HG02981 (cell line): Measurements from ENCODE around the gene KRT73.

ENCODE experiments used
- ATAC-seq: cut with Tn5 transposase; IDR thresholded peaks from one replicate; pipeline ENCODE4 v1.9.1; 2021; ENCODE audit warnings: mild to moderate bottlenecking, moderate library complexity; ENCODE audit not compliant: unreplicated experiment

KRT73 gene

GRCh38 chr12:52646613-52647012 is 28.3 kb upstream of the KRT73 start:
- no peak for ATAC-seq

GRCh38 chr12:52645982-52646381 is 27.6 kb upstream of the KRT73 start:
- no peak for ATAC-seq

GRCh38 chr12:52645120-52645761 is 26.9 kb upstream of the KRT73 start:
- ATAC-seq = no peak

GRCh38 chr12:52644078-52644415 is 25.7 kb upstream of the KRT73 start:
- ATAC-seq = no peak

- no peak for ATAC-seq
These were observed 25.1 kb upstream of the KRT73 start for GRCh38 chr12:52643233-52644077.

- ATAC-seq = no peak
These were observed 23.1 kb upstream of the KRT73 start for GRCh38 chr12:52641468-52641867.

GRCh38 chr12:52637299-52637698 is 18.9 kb upstream of the KRT73 start:
- ATAC-seq = no peak

GRCh38 chr12:52636592-52637258 is 18.4 kb upstream of the KRT73 start:
- ATAC-seq = no peak

GRCh38 chr12:52636189-52636588 is 17.8 kb upstream of the KRT73 start:
- no peak for ATAC-seq

- ATAC-seq = no peak
These were observed 16.1 kb upstream of the KRT73 start for GRCh38 chr12:52634266-52635056.

- no peak for ATAC-seq
These were observed 15.0 kb upstream of the KRT73 start for GRCh38 chr12:52633383-52633782.

- no peak for ATAC-seq
These were observed 14.3 kb upstream of the KRT73 start for GRCh38 chr12:52632656-52633055.

- no peak for ATAC-seq
These were observed 13.5 kb upstream of the KRT73 start for GRCh38 chr12:52631676-52632459.

- no peak for ATAC-seq
These were observed 12.9 kb upstream of the KRT73 start for GRCh38 chr12:52631264-52631663.

GRCh38 chr12:52630599-52631200 is 12.3 kb upstream of the KRT73 start:
- no peak for ATAC-seq

GRCh38 chr12:52630008-52630500 is 11.7 kb upstream of the KRT73 start:
- ATAC-seq = no peak

- ATAC-seq = no peak
These were observed 11.1 kb upstream of the KRT73 start for GRCh38 chr12:52629281-52630007.

GRCh38 chr12:52628841-52629240 is 10.5 kb upstream of the KRT73 start:
- no peak for ATAC-seq

- ATAC-seq = no peak
These were observed 9.8 kb upstream of the KRT73 start for GRCh38 chr12:52628111-52628507.
